ENCODE data around the gene MYH9. TPM values are rescaled to one million over a fixed set of nuclear protein-coding genes. Genes with fewer than 3 reads are reported as not detected.
A peak's percentile ranks its signal among the peaks of the same experiment; 100 is the strongest.

Gene MYH9
- polyA plus RNA-seq, 1 donor from 2014 or later: 7.1 TPM

GRCh38 chr22:36384766-36385481, 2.8 kb downstream of the MYH9 start:
- no peaks in the 10 kb centered on the region for H3K9me3 ChIP-seq (ENCODE audit: low read length)
- H3K9me2 ChIP-seq (ENCODE audit: insufficient read depth, low read length): no peaks in the 10 kb centered on the region
- H2AFZ ChIP-seq (ENCODE audit: low read depth, low read length): peak overlapping the region; percentile 33
- H3F3A ChIP-seq (ENCODE audit: insufficient read depth, low read length, poor library complexity, severe bottlenecking): no peaks in the 10 kb centered on the region
- peak overlapping the region; percentile 89 for H3K4me3 ChIP-seq (ENCODE audit: low read length)
- TF ChIP-seq TAF1 (IDR thresholded peaks at IDR 0.05; ENCODE audit: low read depth): no peak
- TF ChIP-seq EZH2 (IDR thresholded peaks at IDR 0.05; ENCODE audit: borderline replicate concordance, insufficient read depth, low read length, poor library complexity, severe bottlenecking): no peak
- peak; percentile 27 for TF ChIP-seq POLR2AphosphoS5 (IDR thresholded peaks at IDR 0.05)
- TF ChIP-seq SMC3 (conservative IDR thresholded peaks at IDR 0.05; ENCODE audit: poor library complexity): peak; percentile 30
- TF ChIP-seq MXI1 (conservative IDR thresholded peaks at IDR 0.05; ENCODE audit: poor library complexity, severe bottlenecking): no peak
- TF ChIP-seq REST (IDR thresholded peaks at IDR 0.05; ENCODE audit: borderline replicate concordance): no peak
- TF ChIP-seq RAD21 (conservative IDR thresholded peaks at IDR 0.05): no peak
- TF ChIP-seq CTCF (IDR thresholded peaks at IDR 0.05; ENCODE audit: poor library complexity, severe bottlenecking): peak; percentile 61
- no peak for TF ChIP-seq EP300 (conservative IDR thresholded peaks at IDR 0.05; ENCODE audit: poor library complexity, severe bottlenecking)
- H3K4me2 ChIP-seq (ENCODE audit: low read length): peak overlapping the region; percentile 69
- peak overlapping the region; percentile 80 for H3K9ac ChIP-seq (ENCODE audit: low read length)
- no peaks in the 10 kb centered on the region for H3K36me3 ChIP-seq (ENCODE audit: insufficient read depth, low read length)
- H3K79me2 ChIP-seq (replicated peaks; ENCODE audit: insufficient read depth, low read length): peaks cover 45% of the 10 kb centered on the region
- H3K27me3 ChIP-seq (ENCODE audit: insufficient read depth, low read depth, low read length): no peaks in the 10 kb centered on the region
- H4K20me1 ChIP-seq (ENCODE audit: insufficient read depth): no peaks in the 10 kb centered on the region
- peak overlapping the region; percentile 55 for H3K27ac ChIP-seq (ENCODE audit: low read length)

GRCh38 chr22:36383110-36383581, 4.6 kb downstream of the MYH9 start:
- Histone ChIP-seq H4K20me1 (ENCODE audit: insufficient read depth) (no peaks in the 10 kb centered on the region), H3K4me3 (ENCODE audit: low read length) (no peak overlapping the region), H3K4me2 (ENCODE audit: low read length) (no peak overlapping the region), H2AFZ (ENCODE audit: low read depth, low read length) (no peak overlapping the region), H3K27me3 (ENCODE audit: insufficient read depth, low read depth, low read length) (no peaks in the 10 kb centered on the region), H3K9me3 (ENCODE audit: low read length) (no peaks in the 10 kb centered on the region), H3K9ac (ENCODE audit: low read length) (no peak overlapping the region), H3F3A (ENCODE audit: insufficient read depth, low read length, poor library complexity, severe bottlenecking) (no peaks in the 10 kb centered on the region), H3K36me3 (ENCODE audit: insufficient read depth, low read length) (no peaks in the 10 kb centered on the region), H3K9me2 (ENCODE audit: insufficient read depth, low read length) (no peaks in the 10 kb centered on the region), H3K79me2 (replicated peaks; ENCODE audit: insufficient read depth, low read length) (peaks cover 49% of the 10 kb centered on the region), H3K27ac (ENCODE audit: low read length) (no peak overlapping the region)
- TF ChIP-seq POLR2AphosphoS5 (IDR thresholded peaks at IDR 0.05): no peak
- TF ChIP-seq SMC3 (conservative IDR thresholded peaks at IDR 0.05; ENCODE audit: poor library complexity): no peak
- TF ChIP-seq RAD21 (conservative IDR thresholded peaks at IDR 0.05): no peak
- TF ChIP-seq EP300 (conservative IDR thresholded peaks at IDR 0.05; ENCODE audit: poor library complexity, severe bottlenecking): no peak
- no peak for TF ChIP-seq REST (IDR thresholded peaks at IDR 0.05; ENCODE audit: borderline replicate concordance)
- no peak for TF ChIP-seq MXI1 (conservative IDR thresholded peaks at IDR 0.05; ENCODE audit: poor library complexity, severe bottlenecking)
- no peak for TF ChIP-seq CTCF (IDR thresholded peaks at IDR 0.05; ENCODE audit: poor library complexity, severe bottlenecking)
- no peak for TF ChIP-seq TAF1 (IDR thresholded peaks at IDR 0.05; ENCODE audit: low read depth)
